Stimulated activated CD4-positive, alpha-beta T cell treated with anti-CD3 and anti-CD28 coated beads, Interleukin-2, amount 100 ng/mL, for 48 hours (primary cell): Measurements from ENCODE around the gene LRRC59.
"Not testable (repeated sequence)": the region's sequence is repeated elsewhere in the genome, so short reads cannot be mapped to it uniquely, and the experiment has no call there.

Experiments
- DNase-seq, 2 donors: peaks; one replicate each; pipeline ENCODE4 v3.0.0-alpha.2; 2020

The LRRC59 gene

GRCh38 chr17:50424246-50424995, 27.1 kb upstream of the LRRC59 start:
- DNase-seq = no peak

- no peak for DNase-seq
These were observed 26.3 kb upstream of the LRRC59 start for GRCh38 chr17:50423553-50424159.

- DNase-seq = no peak
These were observed 25.4 kb upstream of the LRRC59 start for GRCh38 chr17:50422738-50423137.

- DNase-seq = no peak
These were observed 24.2 kb upstream of the LRRC59 start for GRCh38 chr17:50421308-50422051.

GRCh38 chr17:50420419-50421112, 23.2 kb upstream of the LRRC59 start:
- DNase-seq = no peak

GRCh38 chr17:50419577-50419976, 22.3 kb upstream of the LRRC59 start:
- DNase-seq = not testable (repeated sequence)

- no peak for DNase-seq
These were observed 17.5 kb upstream of the LRRC59 start for GRCh38 chr17:50414808-50415207.

- no peak for DNase-seq
These were observed 14.9 kb upstream of the LRRC59 start for GRCh38 chr17:50412188-50412732.

- no peak for DNase-seq
These were observed 10.6 kb upstream of the LRRC59 start for GRCh38 chr17:50407921-50408320.

- no peak for DNase-seq
These were observed 9.3 kb upstream of the LRRC59 start for GRCh38 chr17:50406578-50406977.

- DNase-seq = not testable (repeated sequence)
These were observed 8.0 kb upstream of the LRRC59 start for GRCh38 chr17:50405351-50405750.

- DNase-seq = not testable (repeated sequence)
These were observed 2.3 kb upstream of the LRRC59 start for GRCh38 chr17:50399591-50399990.

- not testable (repeated sequence) for DNase-seq
These were observed 1.3 kb upstream of the LRRC59 start for GRCh38 chr17:50398672-50399071.

GRCh38 chr17:50397919-50398285, 579 bp upstream of the LRRC59 start:
- DNase-seq = no peak

- peak in 1 of 2 donors; percentile 19 for DNase-seq
These were observed 837 bp downstream of the LRRC59 start for GRCh38 chr17:50396261-50397110.

- no peak for DNase-seq
These were observed 2.6 kb downstream of the LRRC59 start for GRCh38 chr17:50394711-50395110.

- DNase-seq = no peak
These were observed 3.6 kb downstream of the LRRC59 start for GRCh38 chr17:50393700-50394099.

GRCh38 chr17:50392621-50393020, 4.7 kb downstream of the LRRC59 start:
- DNase-seq = no peak

- DNase-seq = no peak
These were observed 7.8 kb downstream of the LRRC59 start for GRCh38 chr17:50389534-50389933.

- DNase-seq = no peak
These were observed 8.6 kb downstream of the LRRC59 start for GRCh38 chr17:50388728-50389127.

- DNase-seq = no peak
These were observed 10.8 kb downstream of the LRRC59 start for GRCh38 chr17:50386510-50386909.

GRCh38 chr17:50382931-50383330, 14.4 kb downstream of the LRRC59 start:
- DNase-seq = no peak
